Stomach smooth muscle (tissue), 2 donors: ENCODE data around the gene TPST2.

Experiments
- H3K27ac ChIP-seq: one replicate; pipeline ENCODE4 v1.7.0; 2013; ENCODE audit warnings: mild to moderate bottlenecking, low read length, inconsistent platforms
- H3K27me3 ChIP-seq, 2 donors: one replicate each; pipeline ENCODE4 v1.7.0; 2013; ENCODE audit warnings: low read length in 2 of 2; ENCODE audit not compliant: insufficient read depth in 2 of 2, control insufficient read depth in 1 of 2
- H3K36me3 ChIP-seq, 2 donors: one replicate each; pipeline ENCODE4 v1.7.0; 2013; ENCODE audit warnings: low read length in 2 of 2; ENCODE audit not compliant: control insufficient read depth in 2 of 2, insufficient read depth in 2 of 2
- H3K4me1 ChIP-seq: one replicate; pipeline ENCODE4 v1.7.0; 2013; ENCODE audit warnings: low read length; ENCODE audit not compliant: control insufficient read depth, insufficient read depth
- H3K4me3 ChIP-seq, 2 donors: one replicate each; pipeline ENCODE4 v1.7.0; 2013; ENCODE audit warnings: low read length in 2 of 2
- H3K9ac ChIP-seq, 2 donors: one replicate each; pipeline ENCODE4 v1.7.0; 2013; ENCODE audit warnings: low read length in 2 of 2, mild to moderate bottlenecking in 1 of 2
- H3K9me3 ChIP-seq, 2 donors: one replicate each; pipeline ENCODE4 v1.7.0; 2013; ENCODE audit warnings: low read length in 2 of 2; ENCODE audit not compliant: control insufficient read depth in 2 of 2
- donor health status: healthy.
- donor health status: Pancreatic carcinoma.

Gene TPST2

GRCh38 chr22:26589845-26590736 lies at the start of gene TPST2:
TPST2 (minus strand) TSS chr22:26590132; CDS start chr22:26541630, 48,502 bp downstream.
- peaks cover 4% of the 10 kb centered on the region for H3K4me1 ChIP-seq
- H3K36me3 ChIP-seq: no peaks in the 10 kb centered on the region
- H3K9me3 ChIP-seq: peaks cover 0 to 3% of the 10 kb centered on the region in 2 donors
- H3K9ac ChIP-seq: peak within 1 kb of the TSS; percentile 66 to 69
- H3K27me3 ChIP-seq: peaks cover 0 to 2% of the 10 kb centered on the region in 2 donors
- H3K27ac ChIP-seq: no peak within 1 kb of the TSS
- peak within 1 kb of the TSS; percentile 80 to 93 for H3K4me3 ChIP-seq

DNA sequence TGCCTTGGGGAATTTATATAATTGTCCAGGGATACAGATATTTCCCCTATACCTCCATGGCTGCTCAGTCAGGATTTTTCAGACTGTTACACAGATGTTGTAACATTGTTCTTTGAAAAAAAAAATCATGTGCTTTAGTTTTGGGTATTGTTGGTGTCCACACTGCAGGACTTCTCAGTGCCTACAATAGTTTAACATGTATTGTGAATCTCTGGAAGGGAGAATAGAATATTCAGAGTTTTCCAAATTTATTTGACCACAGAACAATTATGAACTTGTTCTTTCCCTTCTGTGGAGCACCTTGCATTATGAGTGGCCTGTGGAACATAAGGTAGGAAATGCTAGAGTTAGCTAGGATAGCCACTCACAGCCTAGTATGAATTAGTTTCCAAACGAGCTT lies 46.4 kb upstream of the TPST2 start:
- no peaks in the 10 kb centered on the region for H3K36me3 ChIP-seq
- H3K4me1 ChIP-seq: no peaks in the 10 kb centered on the region
- no peak overlapping the region for H3K27ac ChIP-seq
- no peaks in the 10 kb centered on the region for H3K9me3 ChIP-seq
- peaks cover 0 to 3% of the 10 kb centered on the region in 2 donors for H3K27me3 ChIP-seq
- no peak overlapping the region for H3K4me3 ChIP-seq
- no peak overlapping the region for H3K9ac ChIP-seq

GRCh38 chr22:26635117-26635516 lies 45.2 kb upstream of the TPST2 start:
- H3K4me3 ChIP-seq: no peak overlapping the region
- H3K27ac ChIP-seq: no peak overlapping the region
- no peaks in the 10 kb centered on the region for H3K36me3 ChIP-seq

GRCh38 chr22:26634189-26634588 lies 44.3 kb upstream of the TPST2 start:
- Histone ChIP-seq H3K4me1 (no peaks in the 10 kb centered on the region), H3K27me3 (peaks cover 0 to 2% of the 10 kb centered on the region in 2 donors), H3K9me3 (peaks cover 0 to 6% of the 10 kb centered on the region in 2 donors), H3K9ac (no peak overlapping the region), H3K27ac (no peak overlapping the region), H3K4me3 (no peak overlapping the region), H3K36me3 (no peaks in the 10 kb centered on the region)

More at GRCh38 chr22:26635117-26635516, 45.2 kb upstream of the TPST2 start:
- Histone ChIP-seq H3K4me1 (no peaks in the 10 kb centered on the region), H3K27me3 (no peaks in the 10 kb centered on the region), H3K9ac (no peak overlapping the region), H3K9me3 (peaks cover 0 to 3% of the 10 kb centered on the region in 2 donors)

DNA sequence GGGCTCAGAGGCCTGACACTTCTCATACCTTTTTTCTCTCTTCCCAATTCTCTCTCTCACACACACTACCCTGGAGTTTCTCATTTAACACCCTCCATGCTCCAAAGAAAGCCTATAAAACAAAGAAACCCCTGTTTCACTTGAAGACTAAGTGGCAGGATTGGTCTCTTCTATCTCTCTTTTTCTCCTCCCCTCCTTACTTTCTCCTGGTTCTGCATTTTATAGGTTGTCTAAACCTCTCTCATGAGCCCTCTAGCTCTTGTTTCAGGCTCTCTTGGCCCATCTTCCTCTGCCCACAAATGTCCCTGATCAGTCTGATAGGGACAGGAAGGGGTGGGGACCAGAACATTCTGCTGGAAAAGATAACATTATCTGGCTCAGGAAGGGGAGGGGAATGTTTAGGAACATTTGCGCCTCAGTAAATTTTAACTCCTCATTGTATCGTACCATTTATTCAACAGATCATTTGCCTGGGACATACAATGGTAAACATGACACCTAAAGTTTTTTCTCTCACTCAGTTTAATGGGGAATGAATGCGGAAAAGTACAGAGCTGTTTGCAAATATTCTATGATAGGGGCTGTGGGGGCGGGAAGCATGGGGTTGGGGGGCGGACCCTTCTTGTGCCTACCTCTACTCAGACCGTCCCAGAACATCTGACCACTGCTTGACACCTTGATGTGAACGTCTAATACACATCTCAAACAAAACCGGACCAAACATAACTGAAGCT lies 42.7 kb upstream of the TPST2 start:
- H3K4me3 ChIP-seq: no peak overlapping the region
- peaks cover 0 to 6% of the 10 kb centered on the region in 2 donors for H3K9me3 ChIP-seq
- H3K4me1 ChIP-seq: no peaks in the 10 kb centered on the region
- H3K36me3 ChIP-seq: no peaks in the 10 kb centered on the region
- no peak overlapping the region for H3K27ac ChIP-seq
- H3K9ac ChIP-seq: no peak overlapping the region
- H3K27me3 ChIP-seq: peaks cover 0 to 2% of the 10 kb centered on the region in 2 donors

GRCh38 chr22:26631282-26631681 lies 41.4 kb upstream of the TPST2 start:
- Histone ChIP-seq H3K4me3 (no peak overlapping the region), H3K27me3 (peaks cover 0 to 2% of the 10 kb centered on the region in 2 donors), H3K9ac (no peak overlapping the region), H3K36me3 (no peaks in the 10 kb centered on the region), H3K9me3 (peaks cover 0 to 6% of the 10 kb centered on the region in 2 donors), H3K4me1 (no peaks in the 10 kb centered on the region), H3K27ac (no peak overlapping the region)

DNA sequence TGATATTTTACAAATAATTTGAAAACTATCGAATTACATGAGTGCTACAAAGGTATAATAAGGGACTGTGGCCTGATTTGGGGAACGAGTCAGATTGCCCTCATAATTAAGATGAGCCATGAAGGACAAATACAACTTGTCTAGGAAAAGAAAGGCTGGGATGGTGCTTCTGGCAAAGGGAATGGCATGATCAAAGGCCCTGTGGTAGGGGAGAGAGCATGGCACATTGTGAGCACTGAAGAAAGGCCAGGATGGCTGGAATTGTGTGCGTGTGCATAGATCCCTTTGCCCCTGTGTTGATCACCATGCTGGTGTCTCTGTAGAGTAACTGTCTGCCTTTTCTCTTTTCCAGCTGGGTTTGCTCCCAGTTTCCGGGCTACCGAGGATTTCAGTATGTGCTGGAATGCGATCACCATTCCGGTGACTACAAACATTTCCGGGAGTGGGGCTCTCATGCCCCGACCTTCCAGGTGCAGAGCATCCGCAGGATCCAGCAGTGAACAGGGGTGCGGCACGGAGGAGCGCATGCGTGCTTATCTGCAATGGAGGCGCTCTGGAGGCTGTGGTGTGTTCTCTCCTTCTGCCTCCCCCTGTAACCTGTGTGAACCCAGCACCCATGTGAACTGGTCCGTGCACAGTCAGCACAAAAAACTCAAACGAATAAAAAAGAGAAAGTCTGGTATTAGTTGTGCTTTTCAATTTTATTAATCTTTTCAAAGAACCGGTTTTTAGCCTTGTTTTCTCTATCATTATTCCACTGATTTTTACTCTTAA lies 40.2 kb upstream of the TPST2 start:
- H3K4me3 ChIP-seq: no peak overlapping the region

DNA sequence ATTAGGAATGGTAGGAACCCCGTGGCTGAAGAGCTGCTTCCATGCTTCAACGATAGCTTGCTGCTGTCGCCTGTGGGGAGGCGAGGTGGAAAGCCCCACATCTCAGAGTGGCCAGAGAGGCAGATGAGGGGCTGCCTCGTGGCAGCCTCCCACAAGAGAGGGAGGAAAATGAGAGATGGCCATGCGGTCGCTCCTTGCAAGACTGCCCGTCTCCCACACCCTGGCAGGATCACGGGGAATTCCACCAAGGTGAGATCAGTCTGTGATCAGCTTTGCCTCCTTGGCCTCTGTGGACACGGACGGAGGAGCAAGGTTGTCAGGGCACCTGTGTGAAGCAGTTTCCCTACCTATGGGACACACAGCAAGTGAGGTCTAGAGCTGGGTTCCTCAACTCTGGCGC lies 34.9 kb upstream of the TPST2 start:
- Histone ChIP-seq H3K9ac (no peak overlapping the region), H3K9me3 (no peaks in the 10 kb centered on the region), H3K4me1 (no peaks in the 10 kb centered on the region), H3K27me3 (peaks cover 0 to 9% of the 10 kb centered on the region in 2 donors), H3K36me3 (no peaks in the 10 kb centered on the region), H3K27ac (no peak overlapping the region), H3K4me3 (no peak overlapping the region)

More for the DNA sequence above, 40.2 kb upstream of the TPST2 start:
- peaks cover 0 to 2% of the 10 kb centered on the region in 2 donors for H3K27me3 ChIP-seq
- peaks cover 0 to 6% of the 10 kb centered on the region in 2 donors for H3K9me3 ChIP-seq
- H3K36me3 ChIP-seq: no peaks in the 10 kb centered on the region
- no peaks in the 10 kb centered on the region for H3K4me1 ChIP-seq
- H3K9ac ChIP-seq: no peak overlapping the region
- H3K27ac ChIP-seq: no peak overlapping the region

DNA sequence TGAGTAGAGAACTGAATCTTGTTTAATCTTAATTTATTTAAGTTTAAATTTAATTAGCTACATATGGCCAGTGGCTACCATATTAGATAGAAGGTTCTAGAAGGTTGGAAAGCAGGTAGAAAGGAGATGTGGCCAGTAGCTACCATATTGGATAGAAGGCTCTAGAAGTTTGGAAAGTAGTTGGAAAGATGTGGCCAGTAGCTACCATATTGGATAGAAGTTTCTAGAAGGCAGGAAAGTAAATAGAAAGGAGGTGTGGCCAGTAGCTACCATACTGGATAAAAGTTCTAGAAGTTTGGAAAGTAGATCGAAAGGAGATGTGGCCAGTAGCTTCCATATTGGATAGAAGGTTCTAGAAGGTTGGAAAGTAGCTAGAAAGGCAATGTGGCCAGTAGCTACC lies 34.1 kb upstream of the TPST2 start:
- Histone ChIP-seq H3K27me3 (peaks cover 0 to 11% of the 10 kb centered on the region in 2 donors), H3K36me3 (no peaks in the 10 kb centered on the region), H3K4me1 (no peaks in the 10 kb centered on the region), H3K27ac (no peak overlapping the region), H3K9me3 (no peaks in the 10 kb centered on the region), H3K4me3 (no peak overlapping the region), H3K9ac (no peak overlapping the region)

- H3K27ac ChIP-seq: no peak within 1 kb of the TSS
- H3K36me3 ChIP-seq: no peaks in the 10 kb centered on the region
- no peak within 1 kb of the TSS for H3K4me3 ChIP-seq
- H3K9me3 ChIP-seq: no peaks in the 10 kb centered on the region
- H3K9ac ChIP-seq: no peak within 1 kb of the TSS
- no peaks in the 10 kb centered on the region for H3K4me1 ChIP-seq
- peaks cover 0 to 22% of the 10 kb centered on the region in 2 donors for H3K27me3 ChIP-seq
These were observed 31.7 kb upstream of the TPST2 start, which contains the start of gene CRYBA4 for GRCh38 chr22:26621663-26622062. CRYBA4 (plus strand) TSS chr22:26621963; CDS start chr22:26622597, 634 bp downstream.
